Globus pallidus (tissue), 1 donor: ENCODE data around the gene PARPBP.
A peak's percentile ranks its signal among the peaks of the same experiment; 100 is the strongest.
"Not testable (repeated sequence)": the region's sequence is repeated elsewhere in the genome, so short reads cannot be mapped to it uniquely, and the experiment has no call there.

ENCODE experiments used
- DNase-seq: peaks from one replicate; pipeline ENCODE4 v3.0.0-alpha.2; 2015; ENCODE audit warnings: low spot score

The PARPBP gene

GRCh38 chr12:102119674-102120563, at the start of gene PARPBP, which contains the start of gene NUP37:
Gene PARPBP (plus strand): TSS chr12:102120183. CDS start chr12:102123889, 3,706 bp downstream.
Gene NUP37 (minus strand): TSS chr12:102120114. CDS start chr12:102118518, 1,596 bp downstream.
- peak; percentile 82 for DNase-seq

GRCh38 chr12:102072092-102072491, 47.9 kb upstream of the PARPBP start:
- DNase-seq, result not testable (repeated sequence)

- DNase-seq, result no peak
Measured at GRCh38 chr12:102080842-102081241, 39.1 kb upstream of the PARPBP start.

GRCh38 chr12:102089228-102089835, 30.7 kb upstream of the PARPBP start:
- DNase-seq, result not testable (repeated sequence)

GRCh38 chr12:102093319-102093718, 26.7 kb upstream of the PARPBP start:
- no peak for DNase-seq

GRCh38 chr12:102095677-102096263, 24.2 kb upstream of the PARPBP start:
- no peak for DNase-seq

GRCh38 chr12:102096855-102097254, 23.1 kb upstream of the PARPBP start:
- DNase-seq, result no peak

GRCh38 chr12:102106905-102107304, 13.1 kb upstream of the PARPBP start:
- no peak for DNase-seq

GRCh38 chr12:102107970-102108369, 12.0 kb upstream of the PARPBP start:
- no peak for DNase-seq

- no peak for DNase-seq
Measured at GRCh38 chr12:102110782-102111181, 9.2 kb upstream of the PARPBP start.

- DNase-seq, result no peak
Measured at GRCh38 chr12:102114212-102114611, 5.8 kb upstream of the PARPBP start.

- no peak for DNase-seq
Measured at GRCh38 chr12:102116392-102116791, 3.6 kb upstream of the PARPBP start.

- DNase-seq, result no peak
Measured at GRCh38 chr12:102118874-102119273, 1.1 kb upstream of the PARPBP start.

- no peak for DNase-seq
Measured at GRCh38 chr12:102120564-102120873, 536 bp downstream of the PARPBP start.

- no peak for DNase-seq
Measured at GRCh38 chr12:102120886-102121285, 903 bp downstream of the PARPBP start.

- DNase-seq, result not testable (repeated sequence)
Measured at GRCh38 chr12:102121328-102121727, 1.3 kb downstream of the PARPBP start.

- DNase-seq, result not testable (repeated sequence)
Measured at GRCh38 chr12:102130720-102131119, 10.7 kb downstream of the PARPBP start.

GRCh38 chr12:102131442-102131841, 11.5 kb downstream of the PARPBP start:
- not testable (repeated sequence) for DNase-seq

- DNase-seq, result not testable (repeated sequence)
Measured at GRCh38 chr12:102137619-102138018, 17.6 kb downstream of the PARPBP start.

- DNase-seq, result not testable (repeated sequence)
Measured at GRCh38 chr12:102142866-102143373, 22.9 kb downstream of the PARPBP start.

- DNase-seq, result no peak
Measured at GRCh38 chr12:102144221-102144620, 24.2 kb downstream of the PARPBP start.

GRCh38 chr12:102147062-102147587, 27.1 kb downstream of the PARPBP start:
- not testable (repeated sequence) for DNase-seq
